Liver (tissue), 9 donors: ENCODE results near the gene CARMIL1. TPM values are rescaled to one million over a fixed set of nuclear protein-coding genes. Genes with fewer than 3 reads are reported as not detected.

Experiments
- DNase-seq: peaks from one replicate; pipeline ENCODE4 v3.0.0-alpha.2; 2017; ENCODE audit warnings: low spot score
- H3K27ac ChIP-seq, 2 donors: one replicate each; pipeline ENCODE4 v1.7.0; 2013; ENCODE audit warnings: inconsistent platforms in 2 of 2, low read length in 2 of 2, control low read depth in 1 of 2, low read depth in 1 of 2, mild to moderate bottlenecking in 1 of 2
- H3K27me3 ChIP-seq, 4 donors: one replicate each; pipeline versions ENCODE4 v1.6.1 to v1.7.0; 2013; ENCODE audit warnings: low read length in 3 of 4, inconsistent platforms in 1 of 4, mild to moderate bottlenecking in 1 of 4, moderate library complexity in 1 of 4; ENCODE audit not compliant: control insufficient read depth in 4 of 4, insufficient read depth in 4 of 4
- H3K36me3 ChIP-seq, 4 donors: one replicate each; pipeline versions ENCODE4 v1.6.1 to v1.7.0; 2013; ENCODE audit warnings: low read length in 3 of 4, mild to moderate bottlenecking in 3 of 4, low read depth in 1 of 4, moderate library complexity in 1 of 4; ENCODE audit not compliant: control insufficient read depth in 4 of 4, insufficient read depth in 3 of 4
- H3K4me1 ChIP-seq, 4 donors: one replicate each; pipeline versions ENCODE4 v1.6.1 to v1.7.0; 2013; ENCODE audit warnings: low read length in 3 of 4, mild to moderate bottlenecking in 3 of 4, moderate library complexity in 1 of 4; ENCODE audit not compliant: control insufficient read depth in 4 of 4, insufficient read depth in 4 of 4
- H3K4me3 ChIP-seq, 3 donors: one replicate each; pipeline versions ENCODE4 v1.6.1 to v1.7.0; 2013; ENCODE audit warnings: low read length in 3 of 3, control low read depth in 1 of 3, low read depth in 1 of 3, mild to moderate bottlenecking in 1 of 3
- H3K9ac ChIP-seq, 2 donors: one replicate each; pipeline ENCODE4 v1.7.0; 2013; ENCODE audit warnings: low read length in 2 of 2, mild to moderate bottlenecking in 2 of 2, moderate library complexity in 2 of 2, control low read depth in 1 of 2, low read depth in 1 of 2
- H3K9me3 ChIP-seq, 4 donors: one replicate each; pipeline versions ENCODE4 v1.6.1 to v1.7.0; 2013; ENCODE audit warnings: low read length in 3 of 4; ENCODE audit not compliant: control insufficient read depth in 4 of 4
- ATF3 ChIP-seq: IDR thresholded peaks from 2 replicates; pipeline ENCODE4 v1.6.1; 2016; ENCODE audit warnings: antibody characterized with exemption
- CTCF ChIP-seq: fragments of 150-350 bp; IDR thresholded peaks from 2 replicates; pipeline ENCODE4 v1.5.1; 2017; ENCODE audit warnings: improper control_type of control experiment, low read depth, low read length; ENCODE audit not compliant: missing input control
- EGR1 ChIP-seq, 2 donors: IDR thresholded peaks; 2 replicates each; pipeline ENCODE4 v1.6.1; 2016 to 2018; ENCODE audit warnings: antibody characterized with exemption in 2 of 2, low read depth in 2 of 2
- FOXA2 ChIP-seq: IDR thresholded peaks from 2 replicates; pipeline ENCODE4 v1.6.1; 2016; ENCODE audit warnings: antibody characterized with exemption
- HNF4G ChIP-seq: IDR thresholded peaks from 2 replicates; pipeline ENCODE4 v1.6.1; 2016; ENCODE audit warnings: antibody characterized with exemption
- MAX ChIP-seq: IDR thresholded peaks from 2 replicates; pipeline ENCODE4 v1.6.1; 2016; ENCODE audit warnings: antibody characterized with exemption
- RAD21 ChIP-seq, 2 donors: IDR thresholded peaks; 2 replicates each; pipeline ENCODE4 v1.6.1; 2016; ENCODE audit warnings: antibody characterized with exemption in 2 of 2, mild to moderate bottlenecking in 2 of 2
- REST ChIP-seq: IDR thresholded peaks from 2 replicates; pipeline ENCODE4 v1.6.1; 2016; ENCODE audit warnings: antibody characterized with exemption, mild to moderate bottlenecking
- RXRA ChIP-seq, 2 donors: IDR thresholded peaks; 2 replicates each; pipeline ENCODE4 v1.6.1; 2017 to 2018; ENCODE audit warnings: antibody characterized with exemption in 2 of 2, mild to moderate bottlenecking in 1 of 2
- TAF1 ChIP-seq: conservative IDR thresholded peaks from 2 replicates; pipeline ENCODE4 v1.6.1; 2016; ENCODE audit warnings: antibody characterized with exemption, mild to moderate bottlenecking
- YY1 ChIP-seq: IDR thresholded peaks from 2 replicates; pipeline ENCODE4 v1.6.1; 2016; ENCODE audit warnings: antibody characterized with exemption, mild to moderate bottlenecking
- ZBTB33 ChIP-seq: IDR thresholded peaks from 2 replicates; pipeline ENCODE4 v1.6.1; 2016; ENCODE audit warnings: antibody characterized with exemption
- WGBS: extraction: QIAGEN DNeasy Blood & Tissue Kit; methylation state at CpG from one replicate; pipeline ENCODE4 v1.1.7; 2013; 5-methylcytosine and 5-hydroxymethylcytosine counted together
- polyA plus RNA-seq, 2 donors: library from polyadenylated mRNA; stranded (reverse) in 1 of 2; unstranded in 1 of 2; fragments of 200-250 nt in 1 of 2; fragments of >200 nt in 1 of 2; fragmentation: Nextera tagmentation in 1 of 2; extraction: Ambion mirVana in 1 of 2; gene quantifications; one replicate each; pipeline versions ENCODE4 v1.2.1 to v1.2.3, GENCODE V29; 2013 to 2015
- total RNA-seq, 2 donors: library from RNA; depleted of rRNA; stranded (reverse); fragments of >200 nt; gene quantifications; one replicate each; pipeline ENCODE4 v1.2.3, GENCODE V29; 2014
- donor health status: healthy.
- donor health status: healthy.
- donor health status: healthy.
- donor health status: healthy.
- donor health status: healthy.

Gene CARMIL1
- total and polyA plus RNA-seq, 4 donors = 1.4 to 9.5 (median 3.5) TPM

- Histone ChIP-seq H3K27ac (no peak overlapping the region), H3K4me1 (no peaks in the 10 kb centered on the region), H3K9me3 (no peaks in the 10 kb centered on the region), H3K27me3 (no peaks in the 10 kb centered on the region), H3K9ac (no peak overlapping the region), H3K36me3 (no peaks in the 10 kb centered on the region), H3K4me3 (no peak overlapping the region)
- no peak for TF ChIP-seq CTCF
- no peak for TF ChIP-seq ZBTB33
- no peak for TF ChIP-seq MAX
- no peak for DNase-seq
These were observed 265.7 kb downstream of the CARMIL1 start for GRCh38 chr6:25544833-25545232.

GRCh38 chr6:25547797-25548196 lies 268.6 kb downstream of the CARMIL1 start:
- H3K9me3 ChIP-seq = no peaks in the 10 kb centered on the region
- 89% methylated on average over 2 of the region's 2 CpGs for WGBS

More at GRCh38 chr6:25547797-25548196, 268.6 kb downstream of the CARMIL1 start:
- TF ChIP-seq CTCF = no peak
- no peak for TF ChIP-seq TAF1
- no peak for TF ChIP-seq REST
- no peak for TF ChIP-seq HNF4G
- no peak for TF ChIP-seq ZBTB33
- TF ChIP-seq RXRA (IDR thresholded peaks at IDR 0.05) = no peak
- TF ChIP-seq YY1 = no peak
- TF ChIP-seq FOXA2 = no peak
- TF ChIP-seq EGR1 (IDR thresholded peaks at IDR 0.05; ENCODE audit: low read depth in 2 of 2) = no peak
- no peak for TF ChIP-seq MAX
- no peak for TF ChIP-seq RAD21 (IDR thresholded peaks at IDR 0.05)
- no peak for TF ChIP-seq ATF3
- no peak for DNase-seq
- no peaks in the 10 kb centered on the region for H3K27me3 ChIP-seq
- H3K4me3 ChIP-seq = no peak overlapping the region
- H3K4me1 ChIP-seq = no peaks in the 10 kb centered on the region
- no peaks in the 10 kb centered on the region for H3K36me3 ChIP-seq
- H3K27ac ChIP-seq = no peak overlapping the region
- H3K9ac ChIP-seq = no peak overlapping the region
